HG03442 (cell line): ENCODE measurements around the gene GPX5.
"Not testable (repeated sequence)": the region's sequence is repeated elsewhere in the genome, so short reads cannot be mapped to it uniquely, and the experiment has no call there.

Experiments used
- ATAC-seq: cut with Tn5 transposase; IDR thresholded peaks from one replicate; pipeline ENCODE4 v1.9.1; 2021; ENCODE audit warnings: mild to moderate bottlenecking, moderate library complexity; ENCODE audit not compliant: unreplicated experiment

GPX5 gene, protein sequence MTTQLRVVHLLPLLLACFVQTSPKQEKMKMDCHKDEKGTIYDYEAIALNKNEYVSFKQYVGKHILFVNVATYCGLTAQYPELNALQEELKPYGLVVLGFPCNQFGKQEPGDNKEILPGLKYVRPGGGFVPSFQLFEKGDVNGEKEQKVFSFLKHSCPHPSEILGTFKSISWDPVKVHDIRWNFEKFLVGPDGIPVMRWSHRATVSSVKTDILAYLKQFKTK

DNA sequence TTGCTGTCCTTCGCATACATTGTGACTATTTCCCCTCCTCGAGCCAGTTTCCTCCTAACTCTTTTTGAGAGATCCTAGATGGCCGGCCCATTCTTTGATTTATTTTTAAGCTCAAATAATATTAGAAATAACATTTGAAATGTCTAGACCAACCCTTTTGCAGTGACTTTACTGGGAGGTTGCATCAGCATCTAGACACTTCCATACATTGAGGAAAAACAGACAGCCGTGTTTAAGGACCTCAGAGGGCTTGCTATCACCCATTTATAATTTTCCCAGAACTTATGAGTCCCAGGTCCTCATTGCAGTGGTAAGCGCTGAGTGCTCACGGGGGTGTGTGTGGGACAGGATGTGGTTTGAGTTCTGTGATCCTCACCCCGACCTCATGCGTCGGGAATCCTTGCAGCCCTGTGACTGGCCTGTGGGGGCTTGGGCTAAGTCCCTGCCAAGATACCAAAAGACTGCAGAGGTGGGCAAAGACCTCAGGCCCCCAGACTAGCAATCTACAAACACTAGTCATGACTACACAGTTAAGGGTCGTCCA is at the start of gene GPX5:
GPX5 (plus strand) TSS at position 386 of the 544 bp plus-strand sequence; CDS start at position 519, 133 bp downstream.
- no peak for ATAC-seq

DNA sequence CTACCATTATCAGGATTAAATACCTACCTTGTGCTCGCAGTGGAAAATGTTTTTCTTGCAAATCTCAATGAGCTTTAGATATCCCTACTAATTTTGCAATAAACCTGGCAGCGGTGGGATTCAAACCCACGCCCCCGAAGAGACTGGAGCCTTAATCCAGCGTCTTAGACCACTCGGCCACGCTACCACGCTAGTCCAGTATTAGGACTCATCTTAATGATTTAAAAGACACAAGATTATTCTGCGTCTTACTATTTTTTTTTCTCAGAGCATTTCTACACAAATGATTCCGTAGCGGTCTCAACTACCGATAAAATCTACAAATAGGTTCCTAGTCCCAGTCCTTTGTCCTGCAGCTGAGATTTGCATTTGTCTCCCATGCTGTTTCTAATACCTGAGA is 47.2 kb upstream of the GPX5 start:
- ATAC-seq = no peak

DNA sequence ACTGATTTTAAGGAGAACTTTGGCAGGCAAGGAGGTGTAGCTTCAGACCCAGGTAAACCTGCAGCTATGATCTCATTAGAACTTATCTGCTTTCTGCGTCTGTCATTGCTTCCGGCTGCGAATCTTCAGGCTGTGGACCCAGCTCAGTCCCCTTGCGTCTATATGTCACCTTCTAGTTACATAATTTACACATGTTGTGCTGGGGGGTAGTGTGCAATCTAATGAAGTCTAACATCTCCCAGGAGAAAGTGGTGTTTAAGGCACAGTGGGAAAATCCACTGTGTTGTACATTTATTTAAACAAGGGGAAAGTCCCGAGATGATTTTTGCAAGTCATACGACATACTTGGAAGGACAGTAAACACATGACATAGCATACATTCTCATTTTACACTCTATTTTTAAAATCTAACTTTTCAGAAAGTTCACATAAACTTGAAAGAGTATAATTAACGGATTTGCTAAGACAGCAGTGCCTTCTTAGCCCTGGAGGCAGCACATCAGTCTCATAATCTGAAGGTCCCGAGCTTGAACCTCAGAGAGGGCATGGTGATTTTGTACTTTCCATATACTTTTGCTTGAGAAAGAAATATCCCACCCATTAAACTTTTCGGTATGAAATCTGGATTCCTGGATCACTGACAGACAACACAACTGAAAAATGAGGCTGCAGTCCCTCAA is 45.3 kb upstream of the GPX5 start:
- ATAC-seq = no peak

DNA sequence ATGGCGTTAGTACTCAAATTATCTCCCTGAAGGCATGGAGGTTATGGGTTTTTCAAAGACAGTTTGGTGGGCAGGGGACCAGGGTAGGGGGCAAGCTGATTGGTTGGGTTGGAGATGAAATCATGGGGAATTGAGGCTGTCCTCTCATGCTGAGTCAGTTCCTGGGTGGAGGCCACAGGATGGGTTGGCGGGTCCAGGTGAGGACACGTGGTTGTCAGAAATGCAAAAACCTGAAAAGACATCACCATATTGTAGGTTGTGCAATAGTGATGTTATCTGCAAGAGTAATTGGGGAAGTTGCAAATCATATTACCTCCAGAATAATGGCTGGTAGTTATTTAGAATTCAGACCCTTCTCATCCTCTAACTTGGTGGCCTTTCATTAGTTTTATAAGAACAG is 40.2 kb upstream of the GPX5 start:
- ATAC-seq = no peak

DNA sequence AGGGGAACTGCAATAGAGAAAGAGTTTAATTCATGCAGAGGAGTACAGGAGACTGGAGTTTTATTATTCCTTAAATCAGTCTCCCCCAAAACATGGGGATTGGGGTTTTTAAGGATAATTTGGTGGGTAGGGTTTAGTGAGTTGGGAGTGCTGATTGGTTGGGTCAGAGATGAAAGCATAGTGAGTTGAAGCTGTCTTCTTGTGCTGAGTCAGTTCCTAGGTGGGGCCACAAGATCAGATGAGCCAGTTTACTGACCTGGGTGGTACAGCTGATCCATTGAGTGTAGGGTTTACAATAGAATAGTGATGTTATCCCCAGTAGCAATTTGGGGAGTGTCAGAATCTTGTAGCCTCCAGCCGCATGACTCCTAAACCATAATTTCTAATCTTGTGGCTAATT is 39.1 kb upstream of the GPX5 start:
- ATAC-seq = no peak

DNA sequence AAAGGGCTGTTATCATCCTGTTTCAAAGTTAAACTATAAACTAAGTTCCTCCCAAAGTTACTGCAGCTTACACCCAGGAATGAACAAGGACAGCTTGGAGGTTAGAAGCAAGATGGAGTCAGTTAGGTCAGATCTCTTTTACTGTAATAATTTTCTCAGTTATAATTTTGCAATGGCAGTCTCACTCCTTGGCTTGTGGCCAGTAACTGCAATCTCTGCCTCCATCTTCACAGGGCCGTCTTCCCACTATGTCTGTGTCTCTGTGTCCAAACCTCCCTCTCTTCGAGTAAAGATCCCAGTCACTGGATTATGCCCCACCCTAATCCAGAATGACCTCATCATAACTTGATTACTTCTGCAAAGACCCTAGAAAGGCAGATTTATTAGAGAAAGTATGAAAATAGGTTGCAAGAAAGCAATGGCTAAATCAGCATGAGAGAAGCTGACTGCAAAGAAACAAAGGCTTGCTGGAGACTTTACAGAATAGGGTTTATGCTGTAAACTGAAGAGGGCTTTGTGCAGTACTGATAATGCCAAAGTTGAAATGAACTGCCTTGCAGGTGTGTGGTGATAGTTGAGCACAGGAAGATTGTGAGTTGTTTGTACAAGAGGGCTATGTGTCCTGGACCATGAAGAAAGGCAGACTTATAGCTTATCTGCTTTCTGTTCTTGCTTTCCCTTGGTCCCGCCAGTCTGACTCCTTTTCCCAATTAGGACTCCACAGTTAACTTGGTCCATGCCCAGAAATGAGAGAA is 38.5 kb upstream of the GPX5 start:
- no peak for ATAC-seq

DNA sequence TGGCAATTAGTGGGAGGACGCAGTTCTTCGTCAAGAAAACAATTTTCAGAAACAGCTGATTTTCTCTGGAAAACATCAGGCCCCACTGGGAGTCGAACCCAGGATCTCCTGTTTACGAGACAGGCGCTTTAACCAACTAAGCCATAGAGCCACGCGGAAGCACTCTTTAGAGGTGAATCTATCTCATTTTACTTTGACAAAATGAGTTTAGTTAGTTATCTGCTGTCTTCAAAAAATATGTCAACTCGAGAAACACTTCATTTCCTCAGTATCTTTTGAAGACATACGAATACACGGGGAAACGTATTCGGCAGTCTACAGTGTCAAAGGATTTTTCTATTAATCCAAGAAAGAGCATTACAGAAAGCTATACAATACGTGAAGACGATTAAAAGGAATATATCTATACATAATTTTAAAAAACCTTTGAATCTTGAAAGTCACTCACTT is 36.7 kb upstream of the GPX5 start:
- ATAC-seq = no peak

DNA sequence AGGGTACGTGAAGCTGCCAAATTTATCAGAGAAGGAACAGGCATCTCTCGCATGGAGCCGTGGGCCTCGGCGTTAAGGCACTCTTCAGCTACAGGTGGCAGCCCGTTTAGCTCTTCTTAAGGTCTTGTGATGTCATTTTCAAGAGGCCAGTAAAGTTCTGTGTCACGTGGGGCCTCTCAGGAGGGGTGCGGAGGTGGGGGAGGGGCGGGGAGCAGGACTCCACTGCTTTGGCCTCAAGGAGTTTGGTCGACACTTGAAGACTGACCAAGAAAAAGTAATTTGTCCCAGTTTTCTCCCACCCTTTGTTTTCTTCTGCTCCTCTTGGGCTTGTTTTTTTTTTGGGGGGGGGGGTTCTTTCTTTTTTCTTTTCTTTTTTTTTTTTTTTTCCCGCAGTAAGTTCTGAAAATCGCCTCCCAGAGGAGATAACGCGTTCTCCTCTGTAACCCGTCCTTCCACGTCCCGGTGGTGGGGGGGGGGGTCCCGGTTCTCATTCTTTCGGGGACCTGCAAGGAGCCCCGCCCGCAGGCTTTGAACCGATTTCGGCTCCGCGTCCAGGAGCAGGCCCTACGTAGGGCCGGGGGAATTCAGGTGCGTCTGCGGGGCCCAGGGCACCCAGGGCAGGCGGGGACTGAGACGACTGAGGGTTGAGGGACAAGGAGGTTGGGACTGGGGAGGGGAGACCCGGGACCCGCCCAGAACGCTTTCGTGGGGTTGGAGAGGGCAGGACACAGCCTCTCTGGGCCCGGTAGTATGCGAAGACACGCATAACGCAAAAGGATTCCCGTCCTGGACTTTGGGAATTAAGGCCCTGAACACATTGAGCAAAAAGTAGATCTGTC is 36.1 kb upstream of the GPX5 start:
- ATAC-seq = no peak

DNA sequence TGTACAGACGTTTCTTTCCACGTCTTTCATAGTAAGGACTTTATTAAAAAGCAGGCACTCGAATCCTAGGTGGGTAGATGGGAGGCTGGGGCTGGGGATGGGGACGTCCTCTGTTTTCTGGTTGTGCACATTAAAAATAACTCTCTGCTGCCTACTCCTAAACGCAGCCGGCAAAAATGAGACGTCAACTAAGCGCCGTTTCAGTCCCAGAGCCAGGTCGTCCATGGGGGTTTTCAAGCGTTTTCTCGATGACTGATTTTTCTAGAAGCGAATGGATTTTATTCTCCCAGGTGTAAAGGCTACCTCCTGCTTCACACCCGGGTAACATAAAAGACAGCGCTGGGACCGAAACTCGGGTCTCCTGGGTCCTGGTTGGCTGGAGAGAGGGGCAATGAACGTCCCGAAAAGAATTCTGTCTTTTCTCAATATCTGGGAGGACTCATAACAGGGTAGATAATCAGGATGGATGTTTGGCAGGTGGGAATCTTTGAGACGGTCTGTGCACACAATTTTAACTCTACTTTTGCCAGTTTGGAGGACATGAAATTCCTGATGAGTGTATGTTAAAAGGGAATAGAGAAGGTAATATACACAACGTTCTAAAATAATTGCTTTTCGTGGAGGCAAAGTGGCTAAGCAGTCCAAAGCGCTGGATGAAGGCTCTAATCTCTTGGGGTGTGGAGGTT is 35.3 kb upstream of the GPX5 start:
- ATAC-seq = no peak

DNA sequence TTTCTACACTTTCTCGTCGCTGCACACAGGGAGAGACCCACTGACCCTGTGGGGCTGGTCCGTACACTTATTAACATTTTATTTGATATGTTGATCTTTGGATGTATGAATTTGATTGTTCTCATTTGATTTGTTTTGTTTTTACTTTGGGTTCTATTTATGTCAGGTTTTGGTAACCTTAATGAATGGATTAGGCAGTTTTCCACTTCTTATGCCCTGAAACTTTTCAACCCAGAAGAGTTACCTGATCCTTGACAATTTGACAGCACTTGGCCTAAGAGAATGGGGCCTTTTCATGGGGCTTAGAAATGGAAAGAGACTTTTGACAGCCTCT is 33.7 kb upstream of the GPX5 start:
- ATAC-seq = no peak

DNA sequence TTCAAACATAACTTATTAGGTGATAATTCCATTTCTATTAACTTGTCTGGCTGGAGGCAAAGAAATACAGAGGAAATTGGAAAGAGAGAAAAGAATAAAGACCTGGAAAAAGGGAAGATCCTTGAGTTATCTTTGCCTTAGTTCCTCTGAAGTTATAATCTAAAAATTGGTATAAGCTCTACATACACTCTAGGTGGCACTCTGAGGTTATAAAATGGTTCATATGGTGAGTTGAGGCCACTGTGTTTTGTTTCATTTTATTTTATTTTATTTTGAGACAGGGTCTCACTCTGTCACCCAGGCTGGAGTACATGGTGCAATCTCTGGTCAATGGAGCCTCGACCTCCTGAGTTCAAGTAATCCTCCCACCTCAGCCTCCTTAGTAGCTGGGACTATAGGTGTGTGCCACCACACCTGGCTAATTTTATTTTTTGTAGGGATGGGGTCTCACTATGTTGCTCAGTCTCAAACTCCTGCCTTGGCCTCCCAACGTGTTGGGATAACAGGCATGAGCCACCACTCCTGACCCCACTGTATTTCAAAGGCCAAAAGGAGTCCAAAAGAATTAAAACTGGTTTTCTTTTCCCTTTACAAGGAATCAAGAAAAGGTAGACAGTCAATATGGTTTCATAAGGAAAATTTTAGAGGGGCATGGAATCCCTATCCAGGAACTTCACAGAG is 29.4 kb upstream of the GPX5 start:
- ATAC-seq = no peak

DNA sequence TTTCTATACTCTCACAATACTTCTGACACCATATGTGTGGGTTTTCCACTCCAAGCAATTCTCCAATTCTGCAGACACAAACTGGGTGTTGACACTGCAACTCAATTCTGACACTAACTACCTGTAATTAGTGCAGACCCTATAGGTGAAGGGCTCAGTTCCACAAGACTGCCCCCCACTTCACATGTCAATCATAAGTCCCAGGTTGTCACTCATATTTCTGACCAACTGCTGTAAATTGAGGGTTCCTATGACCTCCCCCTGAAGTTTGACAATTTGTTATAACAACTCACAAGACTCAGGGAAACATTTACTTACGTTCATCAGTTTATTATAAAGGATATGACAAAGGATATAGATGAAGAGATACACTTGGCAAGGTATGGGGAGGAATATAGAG is 28.4 kb upstream of the GPX5 start:
- no peak for ATAC-seq

DNA sequence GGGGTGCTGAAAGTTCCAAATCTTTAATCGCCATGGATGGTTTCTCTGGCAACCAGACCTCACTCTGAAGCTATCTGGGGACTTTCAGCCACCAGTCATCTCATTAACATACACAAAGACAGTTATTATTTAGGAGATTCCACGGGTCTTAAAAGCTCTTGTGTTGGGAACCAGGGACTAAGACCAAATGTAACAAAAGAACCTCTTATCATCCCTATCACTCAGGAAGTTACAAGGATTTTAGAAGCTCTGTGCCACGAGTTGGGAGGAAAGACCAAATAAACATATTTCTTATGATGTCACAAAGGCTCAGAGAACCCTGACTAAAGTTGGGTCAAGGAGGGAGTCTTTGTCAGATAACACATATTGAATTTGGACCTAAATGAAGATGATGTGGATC is 27.8 kb upstream of the GPX5 start:
- ATAC-seq = no peak

DNA sequence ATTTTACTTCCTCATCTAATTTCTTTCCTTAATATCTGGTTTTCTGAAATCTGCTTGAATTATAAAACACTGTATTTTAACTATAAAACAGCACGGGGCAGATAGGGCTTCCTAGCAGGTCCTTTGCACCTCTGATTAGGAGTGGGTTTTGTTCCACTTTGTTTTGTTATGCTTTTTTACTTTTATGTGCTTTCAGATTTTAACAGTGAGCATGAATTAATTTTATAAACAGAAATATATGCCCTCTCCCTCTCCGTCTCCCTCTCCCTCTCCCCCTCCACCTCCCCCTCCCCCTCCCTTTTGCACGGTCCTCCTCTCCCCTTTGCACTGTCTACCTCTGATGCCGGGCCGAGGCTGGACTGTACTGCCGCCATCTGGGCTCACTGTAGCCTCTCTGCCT is 24.4 kb upstream of the GPX5 start:
- ATAC-seq = no peak

DNA sequence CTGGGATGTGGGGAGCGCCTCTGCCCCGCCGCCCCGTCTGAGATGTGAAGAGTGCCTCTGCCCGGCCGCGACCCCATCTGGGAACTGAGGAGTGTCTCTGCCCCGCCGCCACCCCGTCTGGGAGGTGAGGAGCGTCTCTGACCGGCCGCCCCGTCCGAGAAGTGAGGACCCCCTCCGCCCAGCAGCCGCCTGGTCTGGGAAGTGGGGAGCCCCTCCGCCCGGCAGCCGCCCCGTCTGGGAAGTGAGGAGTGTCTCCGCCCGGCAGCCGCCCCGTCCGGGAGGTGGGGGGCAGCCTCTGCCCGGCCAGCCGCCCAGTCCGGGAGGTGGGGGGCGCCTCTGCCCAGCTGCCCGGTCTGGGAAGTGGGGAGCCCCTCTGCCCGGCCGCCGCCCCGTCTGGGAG is 23.5 kb upstream of the GPX5 start:
- not testable (repeated sequence) for ATAC-seq

DNA sequence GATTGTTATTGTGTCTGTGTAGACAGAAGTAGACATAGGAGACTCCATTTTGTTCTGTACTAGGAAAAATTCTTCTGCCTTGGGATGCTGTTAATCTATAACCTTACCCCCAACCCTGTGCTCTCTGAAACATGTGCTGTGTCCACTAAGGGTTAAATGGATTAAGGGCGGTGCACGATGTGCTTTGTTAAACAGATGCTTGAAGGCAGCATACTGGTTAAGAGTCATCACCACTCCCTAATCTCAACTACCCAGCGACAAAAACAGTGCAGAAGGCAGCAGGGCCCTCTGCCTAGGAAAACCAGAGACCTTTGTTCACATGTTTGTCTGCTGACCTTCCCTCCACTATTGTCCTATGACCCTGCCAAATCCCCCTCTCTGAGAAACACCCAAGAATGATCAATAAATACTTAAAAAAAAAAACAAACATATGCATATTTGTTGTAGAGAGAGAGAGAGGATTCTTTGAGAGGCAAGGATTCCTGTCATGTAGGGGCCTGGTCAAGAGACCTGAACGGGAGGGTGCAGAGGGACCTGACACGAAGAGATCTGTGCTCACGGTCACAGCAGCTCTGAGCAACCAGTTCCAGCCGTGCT is 22.9 kb upstream of the GPX5 start:
- ATAC-seq = not testable (repeated sequence)

DNA sequence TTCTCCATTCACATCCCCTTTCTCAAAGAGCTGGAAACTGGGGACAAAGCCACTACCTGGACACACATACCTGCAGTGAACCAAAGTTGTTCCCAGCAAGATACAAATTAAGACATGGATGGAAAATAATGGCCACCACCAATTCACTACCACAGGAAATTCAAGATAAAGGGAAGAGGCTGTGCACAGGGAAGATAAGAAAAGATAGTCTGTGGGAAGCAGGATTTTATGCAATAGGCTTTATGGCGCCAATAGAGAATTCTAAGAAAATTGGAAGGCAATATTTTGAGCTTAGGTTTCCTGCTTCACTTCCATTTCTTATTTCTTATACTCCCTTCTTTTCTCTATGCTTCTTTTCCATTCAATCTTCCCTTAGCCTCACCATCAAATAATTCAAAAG is 19.9 kb upstream of the GPX5 start:
- no peak for ATAC-seq

DNA sequence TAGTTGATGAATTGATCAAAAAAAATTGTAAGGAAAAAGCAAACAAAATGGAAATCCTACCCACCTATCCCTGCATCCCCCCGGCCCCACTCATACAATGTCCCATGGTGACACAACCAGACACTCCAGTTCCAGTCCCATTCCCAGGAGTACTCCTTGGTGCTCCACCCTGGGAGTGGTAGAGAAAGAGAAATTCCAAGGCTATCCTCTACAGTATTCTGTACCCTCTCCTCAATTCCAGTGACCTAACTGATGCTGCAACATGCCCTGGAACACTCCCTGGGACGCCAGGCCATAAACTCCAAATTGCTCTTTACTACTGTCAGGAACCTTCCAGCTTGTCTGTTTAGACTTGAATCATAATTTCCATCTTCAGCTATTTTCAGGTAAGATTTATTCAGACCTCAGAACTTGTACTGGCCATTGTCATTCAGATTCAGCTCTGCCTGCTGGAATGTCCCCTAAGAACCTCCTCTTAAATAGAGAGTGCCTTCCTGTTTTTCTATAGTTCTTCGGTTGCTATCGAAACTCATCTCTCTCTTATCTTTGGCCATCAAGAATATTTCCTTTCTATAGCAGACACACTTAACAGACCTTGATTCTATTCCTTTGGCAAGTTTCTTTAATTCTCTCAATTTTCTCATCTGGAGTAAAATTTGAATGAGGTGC is 18.7 kb upstream of the GPX5 start:
- no peak for ATAC-seq
